Spleen (tissue), 7 donors: Measurements from ENCODE around the gene NAPB.

Source experiments
- CTCF ChIP-seq, 11 experiments: fragments of 200-600 bp in 7 of 11; fragments of 450-650 bp in 4 of 11; sonication (generic) in 4 of 11; IDR thresholded peaks in 8 of 11; conservative IDR thresholded peaks in 3 of 11; 1 replicate in 7 of 11; 2 replicates in 4 of 11; pipeline versions ENCODE4 v1.4.0 to v1.8.0; 2016 to 2021; ENCODE audit warnings: antibody characterized with exemption in 11 of 11, inconsistent platforms in 4 of 11, mild to moderate bottlenecking in 1 of 11
- POLR2A ChIP-seq, 3 donors: fragments of 450-650 bp; IDR thresholded peaks; one replicate each; pipeline ENCODE4 v1.5.1; 2017; ENCODE audit warnings: antibody characterized with exemption in 3 of 3, mild to moderate bottlenecking in 1 of 3
- donor health status: DM: no; HTN: no; CAD: no; lungs with moderate emphysema.
- donor health status: DM: no; HTN: no; CAD: no.
- donor health status: DM: no; HTN: no; CAD: no.

- TF ChIP-seq CTCF (IDR thresholded peaks at IDR 0.05 in 8 of 11, conservative IDR thresholded peaks at IDR 0.05 in 3 of 11) (no peak), POLR2A (IDR thresholded peaks at IDR 0.05) (no peak)
These were observed 46.8 kb downstream of the NAPB start for GRCh38 chr20:23374441-23374840.
